HepG2 (cell line): Measurements from ENCODE around the gene COA5. TPM values are rescaled to one million over a fixed set of nuclear protein-coding genes. Genes with fewer than 3 reads are reported as not detected.

Experiments
- ARID4A ChIP-seq: sonication (generic); formaldehyde crosslinking; IDR thresholded peaks from 2 replicates; pipeline ENCODE4 v1.5.0; 2020; ENCODE audit warnings: mild to moderate bottlenecking, missing genetic modification reagents, borderline replicate concordance
- FOXC1 ChIP-seq: sonication (generic); formaldehyde crosslinking; IDR thresholded peaks from 2 replicates; pipeline ENCODE4 v1.8.0; 2022; ENCODE audit warnings: mild to moderate bottlenecking, missing genetic modification reagents, borderline replicate concordance
- HHEX ChIP-seq: IDR thresholded peaks from 2 replicates; pipeline ENCODE4 v1.6.1; 2016; ENCODE audit warnings: control low read depth
- HNF1B ChIP-seq: sonication (generic); formaldehyde crosslinking; IDR thresholded peaks from 2 replicates; pipeline ENCODE4 v1.5.1; 2020; ENCODE audit warnings: mild to moderate bottlenecking, moderate library complexity, missing genetic modification reagents
- JUND ChIP-seq: sonication (generic); formaldehyde crosslinking; IDR thresholded peaks from 2 replicates; pipeline ENCODE4 v1.8.0; 2022; ENCODE audit warnings: mild to moderate bottlenecking, missing genetic modification reagents
- KAT7 ChIP-seq: IDR thresholded peaks from 2 replicates; pipeline ENCODE4 v1.6.1; 2018; ENCODE audit warnings: borderline replicate concordance, missing compliant biosample characterization
- NCOA5 ChIP-seq: sonication (generic); formaldehyde crosslinking; IDR thresholded peaks from 2 replicates; pipeline ENCODE4 v1.4.0; 2020; ENCODE audit warnings: missing genetic modification reagents
- NR2F6 ChIP-seq, 2 experiments: IDR thresholded peaks; 2 replicates each; pipeline ENCODE4 v1.6.1; 2016; ENCODE audit warnings: antibody characterized with exemption in 1 of 2, mild to moderate bottlenecking in 1 of 2
- PHF20 ChIP-seq: sonication (generic); formaldehyde crosslinking; IDR thresholded peaks from 2 replicates; pipeline ENCODE4 v1.5.0; 2020; ENCODE audit warnings: mild to moderate bottlenecking, missing genetic modification reagents
- RFXAP ChIP-seq: sonication (generic); formaldehyde crosslinking; IDR thresholded peaks from 2 replicates; pipeline ENCODE4 v1.4.0; 2020; ENCODE audit warnings: missing genetic modification reagents, borderline replicate concordance
- ZFP36 ChIP-seq: fragments of 150-350 bp; IDR thresholded peaks from 2 replicates; pipeline ENCODE4 v1.6.1; 2018; ENCODE audit warnings: borderline replicate concordance, low read length, low read depth; ENCODE audit not compliant: partially characterized antibody
- ZIK1 ChIP-seq: sonication (generic); formaldehyde crosslinking; IDR thresholded peaks from 2 replicates; pipeline ENCODE4 v1.5.0; 2020; ENCODE audit warnings: mild to moderate bottlenecking, low read depth, missing genetic modification reagents, borderline replicate concordance
- ZMYM4 ChIP-seq: sonication (generic); formaldehyde crosslinking; IDR thresholded peaks from 2 replicates; pipeline ENCODE4 v1.8.1; 2023; ENCODE audit warnings: mild to moderate bottlenecking, missing genetic modification reagents
- ZNF235 ChIP-seq: sonication (generic); formaldehyde crosslinking; IDR thresholded peaks from 2 replicates; pipeline ENCODE4 v1.8.1; 2023; ENCODE audit warnings: mild to moderate bottlenecking, missing genetic modification reagents, borderline replicate concordance
- ZNF362 ChIP-seq: sonication (generic); formaldehyde crosslinking; IDR thresholded peaks from 2 replicates; pipeline ENCODE4 v1.4.0; 2020; ENCODE audit warnings: missing genetic modification reagents, mild to moderate bottlenecking, borderline replicate concordance
- ZNF550 ChIP-seq: sonication (generic); formaldehyde crosslinking; IDR thresholded peaks from 2 replicates; pipeline ENCODE4 v1.4.0; 2020; ENCODE audit warnings: mild to moderate bottlenecking, missing genetic modification reagents, borderline replicate concordance
- ZNF792 ChIP-seq: IDR thresholded peaks from 2 replicates; pipeline ENCODE4 v1.6.1; 2016
- ZSCAN29 ChIP-seq: sonication (generic); formaldehyde crosslinking; conservative IDR thresholded peaks from 2 replicates; pipeline ENCODE4 v1.4.0; 2020; ENCODE audit warnings: mild to moderate bottlenecking, missing genetic modification reagents
- polyA plus RNA-seq, 8 experiments: library from polyadenylated mRNA; depleted of rRNA in 3 of 8; stranded (reverse) in 7 of 8; unstranded in 1 of 8; fragments of >200 nt; fragmentation: Illumina TruSeq in 4 of 8; extraction: Trizol in 4 of 8; gene quantifications; 2 replicates each; pipeline versions ENCODE4 v1.2.1 to v1.2.3, GENCODE V29; 2011 to 2016; ENCODE audit warnings: low read depth in 4 of 8, missing spikeins in 1 of 8, mixed read lengths in 1 of 8; ENCODE audit not compliant: insufficient read depth in 1 of 8
- total RNA-seq, 5 experiments: library from RNA; depleted of rRNA; stranded (reverse); fragments of >200 nt; fragmentation: Illumina TruSeq; extraction: Trizol; gene quantifications; 2 replicates each; pipeline ENCODE4 v1.2.3, GENCODE V29; 2016; ENCODE audit warnings: low read depth in 1 of 5
- TF ChIP-seq, protein P1 (sequence below): IDR thresholded peaks from 2 replicates; pipeline ENCODE4 v1.6.1; 2016; ENCODE audit warnings: low read depth, missing genetic modification reagents, missing compliant biosample characterization

Gene COA5
- total and polyA plus RNA-seq, 2 of the 13 experiments (the other 11 are each of a cell fraction or from before 2014, with no cell fraction given), result 43.6 to 64.5 TPM

DNA sequence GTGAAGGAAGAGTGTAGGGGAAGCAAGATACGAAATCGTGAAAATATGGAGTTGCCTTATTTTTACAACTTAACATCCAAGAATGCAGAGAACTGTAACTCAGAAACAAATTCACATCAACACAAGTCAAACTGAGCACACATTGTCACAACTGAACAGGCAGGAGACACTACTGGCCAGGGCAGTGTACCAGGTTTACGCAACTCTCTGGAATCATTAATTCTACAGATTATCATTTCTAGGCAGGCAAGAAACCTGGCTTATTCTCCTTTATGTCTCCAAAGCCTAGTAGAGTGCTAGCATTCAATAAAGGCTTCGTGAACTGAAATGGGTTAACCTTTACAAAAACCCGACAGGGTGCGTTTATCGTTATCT, 584 bp downstream of the COA5 start (continued):
- TF ChIP-seq, protein P1, sequence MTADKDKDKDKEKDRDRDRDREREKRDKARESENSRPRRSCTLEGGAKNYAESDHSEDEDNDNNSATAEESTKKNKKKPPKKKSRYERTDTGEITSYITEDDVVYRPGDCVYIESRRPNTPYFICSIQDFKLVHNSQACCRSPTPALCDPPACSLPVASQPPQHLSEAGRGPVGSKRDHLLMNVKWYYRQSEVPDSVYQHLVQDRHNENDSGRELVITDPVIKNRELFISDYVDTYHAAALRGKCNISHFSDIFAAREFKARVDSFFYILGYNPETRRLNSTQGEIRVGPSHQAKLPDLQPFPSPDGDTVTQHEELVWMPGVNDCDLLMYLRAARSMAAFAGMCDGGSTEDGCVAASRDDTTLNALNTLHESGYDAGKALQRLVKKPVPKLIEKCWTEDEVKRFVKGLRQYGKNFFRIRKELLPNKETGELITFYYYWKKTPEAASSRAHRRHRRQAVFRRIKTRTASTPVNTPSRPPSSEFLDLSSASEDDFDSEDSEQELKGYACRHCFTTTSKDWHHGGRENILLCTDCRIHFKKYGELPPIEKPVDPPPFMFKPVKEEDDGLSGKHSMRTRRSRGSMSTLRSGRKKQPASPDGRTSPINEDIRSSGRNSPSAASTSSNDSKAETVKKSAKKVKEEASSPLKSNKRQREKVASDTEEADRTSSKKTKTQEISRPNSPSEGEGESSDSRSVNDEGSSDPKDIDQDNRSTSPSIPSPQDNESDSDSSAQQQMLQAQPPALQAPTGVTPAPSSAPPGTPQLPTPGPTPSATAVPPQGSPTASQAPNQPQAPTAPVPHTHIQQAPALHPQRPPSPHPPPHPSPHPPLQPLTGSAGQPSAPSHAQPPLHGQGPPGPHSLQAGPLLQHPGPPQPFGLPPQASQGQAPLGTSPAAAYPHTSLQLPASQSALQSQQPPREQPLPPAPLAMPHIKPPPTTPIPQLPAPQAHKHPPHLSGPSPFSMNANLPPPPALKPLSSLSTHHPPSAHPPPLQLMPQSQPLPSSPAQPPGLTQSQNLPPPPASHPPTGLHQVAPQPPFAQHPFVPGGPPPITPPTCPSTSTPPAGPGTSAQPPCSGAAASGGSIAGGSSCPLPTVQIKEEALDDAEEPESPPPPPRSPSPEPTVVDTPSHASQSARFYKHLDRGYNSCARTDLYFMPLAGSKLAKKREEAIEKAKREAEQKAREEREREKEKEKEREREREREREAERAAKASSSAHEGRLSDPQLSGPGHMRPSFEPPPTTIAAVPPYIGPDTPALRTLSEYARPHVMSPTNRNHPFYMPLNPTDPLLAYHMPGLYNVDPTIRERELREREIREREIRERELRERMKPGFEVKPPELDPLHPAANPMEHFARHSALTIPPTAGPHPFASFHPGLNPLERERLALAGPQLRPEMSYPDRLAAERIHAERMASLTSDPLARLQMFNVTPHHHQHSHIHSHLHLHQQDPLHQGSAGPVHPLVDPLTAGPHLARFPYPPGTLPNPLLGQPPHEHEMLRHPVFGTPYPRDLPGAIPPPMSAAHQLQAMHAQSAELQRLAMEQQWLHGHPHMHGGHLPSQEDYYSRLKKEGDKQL (CRISPR knock-in tag), result no peak
- TF ChIP-seq NCOA5 (CRISPR knock-in tag) (no peak), FOXC1 (CRISPR knock-in tag) (no peak), PHF20 (CRISPR knock-in tag) (no peak), ZMYM4 (CRISPR knock-in tag) (no peak), ZFP36 (no peak), ZNF362 (no peak), ZNF550 (no peak), ZSCAN29 (CRISPR knock-in tag) (no peak), NR2F6 (IDR thresholded peaks at IDR 0.05) (no peak), NR2F6 (CRISPR knock-in tag; IDR thresholded peaks at IDR 0.05) (no peak), ZIK1 (no peak), ARID4A (CRISPR knock-in tag) (no peak), ZNF235 (CRISPR knock-in tag) (no peak), HNF1B (CRISPR knock-in tag) (no peak), KAT7 (CRISPR knock-in tag) (no peak), ZNF792 (CRISPR knock-in tag) (no peak), JUND (CRISPR knock-in tag) (no peak), HHEX (CRISPR knock-in tag) (no peak), RFXAP (CRISPR knock-in tag) (no peak)
